H1 (cell line): ENCODE data around the gene NPHP3. TPM values are rescaled to one million over a fixed set of nuclear protein-coding genes. Genes with fewer than 3 reads are reported as not detected.
A peak's percentile ranks its signal among the peaks of the same experiment; 100 is the strongest.

ENCODE experiments used
- CTCF ChIA-PET: fragments of 300-600 bp; sonication (Branson Sonifier 250); formaldehyde crosslinking; loops from one replicate; lab custom pipeline; 2021; ENCODE audit not compliant: partially characterized antibody; lab: Charles Lee
- POLR2A ChIA-PET: fragments of 300-600 bp; sonication (Branson Sonifier 250); formaldehyde crosslinking; loops from one replicate; lab custom pipeline; 2021; ENCODE audit warnings: inconsistent platforms; ENCODE audit not compliant: partially characterized antibody; lab: Charles Lee
- DNase-seq, 2 experiments: peaks; one replicate each; pipeline versions ENCODE4 v3.0.0 to v3.0.0-alpha.2; 2010 to 2022; ENCODE audit warnings: low spot score in 2 of 2, low read depth in 1 of 2, mixed read lengths in 1 of 2
- FAIRE-seq: peaks from 2 replicates; lab custom pipeline; 2011; peaks lifted over from hg19 to GRCh38; lab: Jason Lieb, UNC
- H2AFZ ChIP-seq: 2 replicates; pipeline ENCODE4 v1.8.1; 2012; ENCODE audit warnings: low read length, inconsistent platforms
- H2AK5ac ChIP-seq: 2 replicates; pipeline ENCODE4 v1.6.1; 2013; ENCODE audit warnings: low read depth, low read length
- H2BK120ac ChIP-seq: replicated peaks from 2 replicates; pipeline ENCODE3; 2013; ENCODE audit warnings: low read depth, low read length, inconsistent platforms
- H2BK12ac ChIP-seq: 2 replicates; pipeline ENCODE4 v1.6.1; 2013; ENCODE audit warnings: low read depth, low read length
- H2BK15ac ChIP-seq: 2 replicates; pipeline ENCODE4 v1.6.1; 2013; ENCODE audit warnings: low read length
- H2BK20ac ChIP-seq: 2 replicates; pipeline ENCODE4 v1.6.1; 2013; ENCODE audit warnings: low read length
- H2BK5ac ChIP-seq: 2 replicates; pipeline ENCODE4 v1.6.1; 2013; ENCODE audit warnings: low read depth, low read length
- H3K14ac ChIP-seq: 2 replicates; pipeline ENCODE4 v1.6.1; 2013; ENCODE audit warnings: inconsistent platforms; ENCODE audit not compliant: insufficient read length
- H3K18ac ChIP-seq: 2 replicates; pipeline ENCODE4 v1.6.1; 2013; ENCODE audit warnings: low read length; ENCODE audit errors: extremely low read depth
- H3K23ac ChIP-seq: 2 replicates; pipeline ENCODE4 v1.6.1; 2013; ENCODE audit warnings: inconsistent platforms; ENCODE audit not compliant: insufficient read length
- H3K23me2 ChIP-seq: 2 replicates; pipeline ENCODE4 v1.6.1; 2013; ENCODE audit warnings: low read depth, low read length
- H3K27ac ChIP-seq: 2 replicates; pipeline ENCODE4 v1.6.1; 2011; ENCODE audit warnings: low read depth, low read length, inconsistent platforms
- H3K27me3 ChIP-seq, 4 experiments: replicated peaks in 1 of 4; 1 replicate in 1 of 4; 2 replicates in 3 of 4; pipeline versions ENCODE4 v1.6.1 to v1.8.1; 2011 to 2013; ENCODE audit warnings: low read length in 3 of 4, mild to moderate bottlenecking in 3 of 4, inconsistent platforms in 2 of 4, mixed read lengths in 2 of 4, moderate library complexity in 1 of 4; ENCODE audit not compliant: control insufficient read depth in 3 of 4, insufficient read depth in 3 of 4; ENCODE audit errors: extremely low read depth in 1 of 4
- H3K36me3 ChIP-seq, 4 experiments: 2 replicates each; pipeline versions ENCODE4 v1.6.1 to v1.8.1; 2011 to 2013; ENCODE audit warnings: mild to moderate bottlenecking in 4 of 4, low read length in 3 of 4, moderate library complexity in 2 of 4, control low read depth in 1 of 4, inconsistent platforms in 1 of 4; ENCODE audit not compliant: insufficient read depth in 4 of 4, control insufficient read depth in 2 of 4
- H3K4ac ChIP-seq: replicated peaks from 2 replicates; pipeline ENCODE3; 2013; ENCODE audit warnings: low read length, low read depth, mixed read lengths, inconsistent platforms; ENCODE audit not compliant: insufficient read length
- H3K4me1 ChIP-seq, 4 experiments: replicated peaks in 1 of 4; 1 replicate in 1 of 4; 2 replicates in 3 of 4; pipeline versions ENCODE4 v1.6.1 to v1.8.1; 2011 to 2013; ENCODE audit warnings: low read length in 3 of 4, inconsistent platforms in 2 of 4, mixed read lengths in 1 of 4; ENCODE audit not compliant: insufficient read depth in 4 of 4, control insufficient read depth in 3 of 4
- H3K4me2 ChIP-seq, 2 experiments: 2 replicates each; pipeline versions ENCODE4 v1.6.1 to v1.8.1; 2011 to 2013; ENCODE audit warnings: low read depth in 2 of 2, low read length in 2 of 2, control low read depth in 1 of 2, inconsistent platforms in 1 of 2, mild to moderate bottlenecking in 1 of 2; ENCODE audit not compliant: insufficient read depth in 1 of 2
- H3K4me3 ChIP-seq, 4 experiments: fragments of 200-600, 300-600 bp in 1 of 4; sonication (generic), shearing (Covaris generic), sonication (Bioruptor Twin) in 1 of 4; 2 replicates each; pipeline versions ENCODE4 v1.5.1 to v1.8.1; 2011 to 2016; ENCODE audit warnings: low read length in 4 of 4, low read depth in 3 of 4, control low read depth in 2 of 4, inconsistent platforms in 2 of 4, mild to moderate bottlenecking in 2 of 4, mixed read lengths in 1 of 4, moderate library complexity in 1 of 4; ENCODE audit not compliant: insufficient read depth in 2 of 4; ENCODE audit errors: extremely low read depth in 1 of 4
- H3K56ac ChIP-seq: replicated peaks from 2 replicates; pipeline ENCODE3; 2013; ENCODE audit warnings: low read depth, mild to moderate bottlenecking, mixed read lengths, low read length, inconsistent platforms; ENCODE audit not compliant: insufficient read length
- H3K79me1 ChIP-seq: 2 replicates; pipeline ENCODE4 v1.6.1; 2013; ENCODE audit warnings: low read depth, low read length, control low read depth
- H3K79me2 ChIP-seq, 2 experiments: 2 replicates each; pipeline versions ENCODE4 v1.6.1 to v1.8.1; 2012 to 2013; ENCODE audit warnings: low read length in 2 of 2, mild to moderate bottlenecking in 2 of 2, inconsistent platforms in 1 of 2; ENCODE audit not compliant: insufficient read depth in 2 of 2, control insufficient read depth in 1 of 2
- H3K9ac ChIP-seq, 4 experiments: replicated peaks in 1 of 4; 1 replicate in 1 of 4; 2 replicates in 3 of 4; pipeline versions ENCODE4 v1.6.1 to v1.8.1; 2011 to 2013; ENCODE audit warnings: low read depth in 3 of 4, low read length in 3 of 4, control low read depth in 2 of 4, mild to moderate bottlenecking in 2 of 4, moderate library complexity in 2 of 4, inconsistent platforms in 1 of 4; ENCODE audit errors: extremely low read depth in 1 of 4
- H3K9me3 ChIP-seq, 2 experiments: 2 replicates each; pipeline versions ENCODE4 v1.6.1 to v1.8.1; 2012 to 2013; ENCODE audit warnings: mild to moderate bottlenecking in 2 of 2, moderate library complexity in 2 of 2, control low read depth in 1 of 2, inconsistent platforms in 1 of 2, low read depth in 1 of 2, low read length in 1 of 2, mixed read lengths in 1 of 2; ENCODE audit not compliant: insufficient read depth in 2 of 2
- H4K20me1 ChIP-seq, 2 experiments: replicated peaks in 1 of 2; 2 replicates each; pipeline versions ENCODE3 to v1.8.1; 2011 to 2013; ENCODE audit warnings: inconsistent platforms in 2 of 2, low read length in 2 of 2, mild to moderate bottlenecking in 1 of 2; ENCODE audit not compliant: insufficient read depth in 2 of 2, control insufficient read depth in 1 of 2
- H4K5ac ChIP-seq: 2 replicates; pipeline ENCODE4 v1.6.1; 2013; ENCODE audit warnings: low read length, low read depth, mixed read lengths, inconsistent platforms; ENCODE audit not compliant: insufficient read length
- H4K8ac ChIP-seq: 2 replicates; pipeline ENCODE4 v1.8.0; 2013; ENCODE audit warnings: mild to moderate bottlenecking, moderate library complexity, low read length, inconsistent platforms; ENCODE audit not compliant: insufficient read depth; ENCODE audit errors: extremely low read depth
- H4K91ac ChIP-seq: replicated peaks from 2 replicates; pipeline ENCODE3; 2013; ENCODE audit warnings: low read length, mixed read lengths, inconsistent platforms; ENCODE audit not compliant: insufficient read length
- BACH1 ChIP-seq: IDR thresholded peaks from 2 replicates; pipeline ENCODE4 v1.6.1; 2012; ENCODE audit warnings: low read length, improper control_type of control experiment
- CHD2 ChIP-seq: IDR thresholded peaks from 2 replicates; pipeline ENCODE4 v1.6.1; 2012; ENCODE audit warnings: low read length, improper control_type of control experiment
- GTF2F1 ChIP-seq: IDR thresholded peaks from 2 replicates; pipeline ENCODE4 v1.6.1; 2012; ENCODE audit warnings: low read depth, low read length, improper control_type of control experiment, borderline replicate concordance
- PHF8 ChIP-seq: fragments of 200-600 bp; sonication (generic); conservative IDR thresholded peaks from 2 replicates; pipeline ENCODE4 v1.7.1; 2012; ENCODE audit warnings: low read depth, mild to moderate bottlenecking, inconsistent platforms, low read length, moderate library complexity
- POLR2A ChIP-seq, 2 experiments: IDR thresholded peaks; 1 replicate in 1 of 2; 2 replicates in 1 of 2; pipeline ENCODE4 v1.6.1; 2011; ENCODE audit warnings: low read depth in 2 of 2, low read length in 2 of 2, mild to moderate bottlenecking in 2 of 2; ENCODE audit errors: control extremely low read depth in 1 of 2
- TAF7 ChIP-seq: optimal IDR thresholded peaks from 2 replicates; pipeline ENCODE3; 2011; ENCODE audit warnings: low read depth, mild to moderate bottlenecking, inconsistent platforms, low read length, moderate library complexity, borderline replicate concordance
- polyA plus RNA-seq, 7 experiments: library from polyadenylated mRNA; depleted of rRNA in 3 of 7; stranded (reverse) in 5 of 7; unstranded in 2 of 7; fragments of >200 nt in 5 of 7; fragments of 200-250 nt in 2 of 7; gene quantifications; 1 replicate in 5 of 7; 2 replicates in 1 of 7; 4 replicates in 1 of 7; pipeline versions ENCODE4 v1.2.1 to v1.2.3, GENCODE V29; 2011 to 2013; ENCODE audit warnings: missing spikeins in 2 of 7, mixed read lengths in 2 of 7
- total RNA-seq: library from RNA; stranded (reverse); fragmentation: NEBNext Ultra II Directional; extraction: Animal tissue kit (Norgen Biotek cat#: 25700); gene quantifications from 2 replicates; pipeline ENCODE4 v1.2.1, GENCODE V29; 2021

NPHP3 gene
- total and polyA plus RNA-seq, 2 of the 8 experiments (the other 6 are each of a cell fraction or from before 2014, with no cell fraction given): 6.8 to 14.8 TPM

DNA sequence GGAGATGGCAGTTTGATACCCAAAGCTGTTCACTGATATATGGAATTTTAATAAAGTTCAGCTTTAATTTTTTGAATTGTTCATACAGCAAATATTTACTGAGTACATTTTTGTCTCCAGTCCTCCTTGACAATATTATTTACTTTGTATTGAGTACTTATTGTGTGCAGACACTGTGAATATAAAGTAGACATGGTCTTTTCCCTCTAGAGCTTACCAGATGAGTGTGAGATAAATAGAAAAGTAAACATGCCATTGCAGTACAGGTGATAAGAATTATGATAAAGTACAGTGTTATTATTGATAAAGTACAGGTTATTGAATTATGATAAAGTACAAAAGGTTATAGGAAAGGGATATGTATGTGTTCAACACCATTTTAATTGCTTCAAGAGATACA is 60.0 kb downstream of the NPHP3 start:
- Histone ChIP-seq H3K27ac (no peak overlapping the region), H3K4ac (no peak overlapping the region), H3K4me3 (peak overlapping the region in 1 of 4 experiments; percentile 90; a peak in 1 of 8 replicates), H4K8ac (no peak overlapping the region), H2BK5ac (no peak overlapping the region), H3K9ac (no peak overlapping the region), H4K20me1 (no peaks in the 10 kb centered on the region), H3K79me1 (no peaks in the 10 kb centered on the region), H4K5ac (no peak overlapping the region), H3K27me3 (no peaks in the 10 kb centered on the region), H3K23me2 (peaks cover 11% of the 10 kb centered on the region), H2BK20ac (no peak overlapping the region), H2AFZ (no peak overlapping the region), H3K4me2 (no peak overlapping the region; a peak in 1 of 4 replicates), H3K23ac (no peak overlapping the region), H3K18ac (no peak overlapping the region), H2AK5ac (no peak overlapping the region), H4K91ac (no peak overlapping the region), H2BK12ac (no peak overlapping the region), H2BK15ac (no peak overlapping the region), H3K14ac (no peak overlapping the region), H3K4me1 (no peaks in the 10 kb centered on the region; a peak in 1 of 7 replicates), H3K9me3 (no peaks in the 10 kb centered on the region), H2BK120ac (no peak overlapping the region), H3K36me3 (peaks cover 0 to 9% (median 2%) of the 10 kb centered on the region in 4 experiments; a peak in 2 of 8 replicates), H3K79me2 (peaks cover 4 to 29% of the 10 kb centered on the region in 2 experiments; a peak in 3 of 4 replicates), H3K56ac (no peak overlapping the region)
- FAIRE-seq (no peak), DNase-seq (no peak)
- ChIA-PET POLR2A (no interaction called here), CTCF (interaction anchor here (1.8 kb wide), 1 partner anchor 19 kb away, joined by 5 read pairs; no protein-coding TSS in a partner anchor)
- no peak for TF ChIP-seq POLR2A (IDR thresholded peaks at IDR 0.05; ENCODE audit: control extremely low read depth in 1 of 2, low read depth in 2 of 2, low read length in 2 of 2)
- TF ChIP-seq BACH1: no peak
- TF ChIP-seq CHD2: no peak
- TF ChIP-seq TAF7: no peak
- no peak for TF ChIP-seq GTF2F1
- no peak for TF ChIP-seq PHF8
